ENCODE measurements around the gene EHF. TPM values are rescaled to one million over a fixed set of nuclear protein-coding genes. Genes with fewer than 3 reads are reported as not detected.
"Not testable (repeated sequence)": the region's sequence is repeated elsewhere in the genome, so short reads cannot be mapped to it uniquely, and the experiment has no call there.

The EHF gene
- total RNA-seq = not detected

DNA sequence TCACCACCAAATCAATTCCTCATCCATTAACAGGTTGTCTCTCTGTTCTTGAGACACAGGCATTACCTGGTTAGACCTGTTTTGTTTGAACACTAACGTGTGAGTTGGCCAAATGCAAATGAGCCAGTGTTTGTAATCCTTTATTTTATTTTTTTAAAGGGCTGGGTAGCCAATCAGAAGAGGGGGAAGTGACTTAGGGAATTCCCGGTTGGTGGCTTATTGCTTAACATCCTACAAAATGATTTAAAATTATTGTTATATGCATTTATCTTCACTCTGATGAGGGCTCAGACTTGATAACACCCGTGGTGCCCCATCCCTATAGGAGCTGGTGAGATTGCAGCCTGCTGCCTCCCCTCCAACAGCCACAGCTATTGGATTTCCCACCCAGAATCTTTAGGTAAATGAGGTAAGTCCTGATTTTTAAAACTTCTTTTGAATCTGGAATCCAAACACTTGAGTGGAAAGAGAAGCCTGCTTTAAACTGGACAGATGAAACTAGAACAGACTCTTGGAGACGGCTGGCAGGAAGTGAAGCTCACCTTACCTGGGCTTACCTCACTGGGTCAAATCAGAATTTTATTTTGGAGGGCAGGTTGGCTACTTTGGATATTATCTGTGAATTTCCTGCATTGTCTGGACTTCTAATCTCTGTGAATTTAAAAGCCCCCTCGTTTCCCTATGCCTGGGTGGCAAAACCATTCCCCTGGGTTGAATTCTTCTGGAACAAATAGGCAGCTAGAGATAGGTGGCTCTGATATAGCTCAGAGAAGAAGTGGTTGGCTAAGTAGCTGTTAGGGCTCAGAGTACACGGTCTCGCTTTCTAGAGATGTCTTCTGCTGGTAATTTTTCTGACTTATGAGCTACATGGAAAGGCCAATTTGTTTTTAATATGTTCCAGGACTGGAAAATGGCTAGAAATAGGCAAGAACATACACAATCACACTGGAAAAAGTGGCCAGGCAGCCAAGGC is at the start of gene EHF:
EHF (plus strand) TSS at position 274 of the 973 bp plus-strand sequence. CDS start 21,538 bp downstream, outside the sequence.
- no peak for DNase-seq (ENCODE audit: low read depth in 2 of 3, low spot score in 2 of 3)

DNA sequence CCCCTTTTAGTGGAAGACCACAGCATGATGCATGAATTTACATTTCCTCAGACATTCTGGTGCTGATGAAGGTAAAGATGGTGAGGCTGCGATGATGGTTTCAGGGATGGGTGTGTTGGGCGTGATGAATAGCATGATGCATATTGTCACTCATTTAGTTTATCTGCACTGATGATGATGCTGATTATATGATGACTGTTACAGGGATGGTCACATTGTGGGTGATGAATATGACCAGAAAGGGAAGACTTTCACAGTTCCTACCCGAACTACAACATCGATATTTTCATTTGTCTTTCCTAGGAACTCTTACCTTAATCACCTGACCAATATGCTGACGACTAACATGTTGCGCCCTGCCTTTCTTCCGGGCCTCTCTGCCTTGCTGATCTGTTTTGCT is 47.4 kb upstream of the EHF start:
- DNase-seq (ENCODE audit: low read depth in 2 of 3, low spot score in 2 of 3) = no peak

- DNase-seq (ENCODE audit: low read depth in 2 of 3, low spot score in 2 of 3) = peak in 2 of 3 donors; percentile 16 to 68
These were observed 45.6 kb upstream of the EHF start for GRCh38 chr11:34575261-34575660.

- DNase-seq (ENCODE audit: low read depth in 2 of 3, low spot score in 2 of 3) = no peak
These were observed 45.2 kb upstream of the EHF start for GRCh38 chr11:34575671-34576070.

GRCh38 chr11:34576331-34576730 is 44.6 kb upstream of the EHF start:
- DNase-seq (ENCODE audit: low read depth in 2 of 3, low spot score in 2 of 3) = no peak

GRCh38 chr11:34583818-34584217 is 37.1 kb upstream of the EHF start:
- no peak for DNase-seq (ENCODE audit: low read depth in 2 of 3, low spot score in 2 of 3)

DNA sequence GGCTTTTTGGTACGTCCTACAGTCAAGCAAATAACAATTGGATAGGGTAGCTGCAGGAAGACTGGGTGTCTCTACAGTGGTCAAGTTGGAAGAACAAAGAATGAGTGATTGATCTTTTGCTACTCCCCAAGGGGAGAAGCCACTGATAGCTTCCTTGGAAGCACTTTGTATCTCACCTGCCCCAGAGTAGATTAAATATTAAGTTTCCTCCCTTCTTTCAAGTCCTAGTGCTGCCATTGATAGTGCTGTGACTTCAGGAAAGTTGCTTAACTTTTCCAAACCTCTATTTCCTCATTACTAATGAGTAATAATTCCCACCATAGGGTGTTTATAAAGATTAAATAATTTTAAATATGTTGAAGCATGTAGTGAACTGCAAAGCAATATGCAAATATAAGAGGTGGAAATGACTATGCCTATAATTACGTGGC is 35.6 kb upstream of the EHF start:
- DNase-seq (ENCODE audit: low read depth in 2 of 3, low spot score in 2 of 3) = no peak

DNA sequence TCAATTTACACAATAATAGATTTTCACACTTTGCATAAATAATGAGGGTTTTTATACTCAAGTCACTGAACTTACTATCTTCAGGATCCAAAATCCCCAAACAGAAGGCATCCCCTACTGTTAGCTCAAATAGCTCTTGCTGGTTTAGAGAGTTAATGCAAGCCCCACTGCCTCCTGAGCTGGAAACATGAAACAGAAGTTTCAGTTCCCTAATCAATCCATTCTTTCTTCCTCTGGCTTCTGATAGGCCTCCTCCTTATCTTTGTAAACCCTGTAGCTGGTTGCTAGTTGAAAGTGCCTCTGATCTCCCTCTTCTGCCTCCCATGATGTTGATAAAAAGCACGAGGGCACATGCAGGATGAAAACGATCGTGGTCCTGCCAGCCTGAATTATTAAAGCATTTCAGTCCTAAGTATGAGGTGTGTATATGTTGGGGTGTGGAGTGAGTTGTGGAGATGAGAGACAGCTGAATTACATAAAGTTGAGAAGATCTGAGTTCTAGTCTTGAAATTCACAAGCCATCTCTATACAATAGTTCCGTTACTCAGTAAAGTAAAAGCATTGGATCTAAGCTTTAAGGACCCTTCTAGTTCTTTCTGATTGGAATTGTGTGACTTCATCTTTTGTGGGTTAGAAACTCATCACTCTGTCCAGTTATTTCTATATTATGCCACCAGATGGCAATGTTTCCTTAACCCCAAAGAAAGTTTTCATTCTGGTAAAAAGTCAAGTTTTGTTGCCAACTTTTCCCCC is 35.0 kb upstream of the EHF start:
- peak in 2 of 3 donors; percentile 47 to 85 for DNase-seq (ENCODE audit: low read depth in 2 of 3, low spot score in 2 of 3)

GRCh38 chr11:34586488-34587281 is 34.2 kb upstream of the EHF start:
- no peak for DNase-seq (ENCODE audit: low read depth in 2 of 3, low spot score in 2 of 3)

- DNase-seq (ENCODE audit: low read depth in 2 of 3, low spot score in 2 of 3) = no peak
These were observed 33.6 kb upstream of the EHF start for GRCh38 chr11:34587282-34587677.

GRCh38 chr11:34588023-34588422 is 32.9 kb upstream of the EHF start:
- no peak for DNase-seq (ENCODE audit: low read depth in 2 of 3, low spot score in 2 of 3)

GRCh38 chr11:34588701-34589100 is 32.2 kb upstream of the EHF start:
- no peak for DNase-seq (ENCODE audit: low read depth in 2 of 3, low spot score in 2 of 3)

- not testable (repeated sequence) for DNase-seq (ENCODE audit: low read depth in 2 of 3, low spot score in 2 of 3)
These were observed 31.7 kb upstream of the EHF start for GRCh38 chr11:34589177-34589576.

DNA sequence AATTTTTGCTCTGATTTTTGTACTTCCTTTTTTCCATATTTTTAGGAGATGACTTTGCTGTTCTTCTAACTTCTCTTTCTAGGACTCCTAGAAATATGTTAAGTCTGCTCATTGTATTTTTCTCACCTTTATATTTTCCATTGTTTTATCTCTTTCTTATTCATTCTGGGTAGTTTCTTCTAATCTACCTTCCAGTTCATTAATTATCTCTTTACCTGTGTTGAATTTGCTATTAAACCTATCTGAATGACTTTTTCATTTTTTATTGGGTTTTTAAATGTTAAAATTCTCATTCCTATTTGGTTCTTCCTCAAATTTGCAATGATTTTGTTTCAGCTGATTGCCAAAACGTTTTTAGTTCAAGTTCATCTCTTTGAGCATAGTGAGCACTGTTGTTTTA is 27.8 kb upstream of the EHF start:
- no peak for DNase-seq (ENCODE audit: low read depth in 2 of 3, low spot score in 2 of 3)

- no peak for DNase-seq (ENCODE audit: low read depth in 2 of 3, low spot score in 2 of 3)
These were observed 26.3 kb upstream of the EHF start for GRCh38 chr11:34594603-34595002.

DNA sequence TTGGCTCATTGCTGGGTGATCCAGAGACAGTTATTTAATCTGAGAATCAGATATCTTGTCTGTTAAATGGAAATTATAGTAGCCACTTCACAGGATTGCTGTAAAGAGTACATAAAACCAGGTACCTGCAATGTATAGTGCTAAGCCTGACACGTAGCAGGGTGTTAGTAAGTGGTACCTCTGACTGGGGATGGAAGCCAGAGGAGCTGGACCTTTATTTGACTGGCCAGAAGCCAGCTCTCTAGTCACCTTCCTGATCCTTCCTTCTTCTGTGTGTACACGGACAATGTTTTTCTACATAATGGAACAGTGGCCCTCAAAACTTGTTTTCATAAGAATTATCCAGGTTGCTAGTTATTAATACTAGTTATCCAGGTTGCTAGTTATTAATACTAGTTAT is 25.5 kb upstream of the EHF start:
- no peak for DNase-seq (ENCODE audit: low read depth in 2 of 3, low spot score in 2 of 3)

DNA sequence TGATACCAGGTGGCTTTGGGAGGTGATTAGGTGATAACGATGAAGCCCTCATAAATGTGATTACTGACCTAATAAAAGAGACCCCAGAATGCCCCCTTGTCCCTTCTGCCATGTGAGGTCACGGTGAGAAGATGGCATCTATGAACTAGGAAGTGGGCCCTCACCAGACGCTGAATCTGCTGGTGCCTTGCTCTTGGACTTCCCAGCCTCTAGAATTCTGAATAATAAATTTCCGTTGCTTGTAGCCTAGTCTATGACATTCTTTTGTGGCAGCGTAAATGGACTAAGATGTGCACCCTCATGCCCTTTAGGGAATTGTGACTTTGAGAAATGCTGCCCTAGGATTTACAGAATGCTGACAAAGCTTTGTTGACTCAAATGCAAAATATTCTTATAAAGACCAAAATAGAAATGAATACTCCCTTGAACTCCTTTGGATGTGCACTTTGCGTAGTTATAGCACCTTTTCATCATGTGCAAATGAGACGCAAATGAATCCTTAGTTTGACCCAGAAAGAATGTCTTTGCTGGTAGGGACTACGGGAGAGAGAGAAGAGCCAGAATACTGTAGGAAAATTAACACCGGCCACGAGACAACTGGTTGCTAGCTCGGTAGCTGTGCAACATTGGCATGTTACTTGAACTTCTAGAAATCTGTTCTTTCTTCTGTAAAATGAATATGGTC is 24.8 kb upstream of the EHF start:
- no peak for DNase-seq (ENCODE audit: low read depth in 2 of 3, low spot score in 2 of 3)

GRCh38 chr11:34599406-34599945 is 21.4 kb upstream of the EHF start:
- no peak for DNase-seq (ENCODE audit: low read depth in 2 of 3, low spot score in 2 of 3)

GRCh38 chr11:34600339-34601084 is 20.4 kb upstream of the EHF start:
- DNase-seq (ENCODE audit: low read depth in 2 of 3, low spot score in 2 of 3) = no peak
